Common myeloid progenitor, CD34-positive (primary cell): ENCODE results near the gene IFITM2.

ENCODE experiments used
- CTCF ChIA-PET: fragments of 350-600 bp; sonication (Branson Sonifier 250); formaldehyde crosslinking; loops from one replicate; lab custom pipeline; 2021; ENCODE audit warnings: antibody characterized with exemption; lab: Charles Lee
- POLR2A ChIA-PET: fragments of 350-600 bp; sonication (Branson Sonifier 250); formaldehyde crosslinking; loops from one replicate; lab custom pipeline; 2021; ENCODE audit warnings: antibody characterized with exemption; lab: Charles Lee
- DNase-seq, 3 donors: peaks; one replicate each; pipeline versions ENCODE4 v3.0.0 to v3.0.0-alpha.2; 2013
- H3K27ac ChIP-seq, 2 experiments: 1 replicate in 1 of 2; 2 replicates in 1 of 2; pipeline ENCODE4 v1.7.0; 2013; ENCODE audit warnings: inconsistent platforms in 2 of 2, low read length in 2 of 2, mild to moderate bottlenecking in 2 of 2, low read depth in 1 of 2, moderate library complexity in 1 of 2; ENCODE audit not compliant: severe bottlenecking in 2 of 2, insufficient read depth in 1 of 2, poor library complexity in 1 of 2
- H3K27me3 ChIP-seq, 5 experiments: replicated peaks in 2 of 5; 1 replicate in 3 of 5; 2 replicates in 2 of 5; pipeline versions ENCODE4 v1.6.1 to v1.7.0; 2013; ENCODE audit warnings: low read length in 4 of 5, mild to moderate bottlenecking in 2 of 5, moderate library complexity in 2 of 5, inconsistent platforms in 1 of 5; ENCODE audit not compliant: insufficient read depth in 5 of 5, control insufficient read depth in 4 of 5
- H3K36me3 ChIP-seq, 4 experiments: 1 replicate in 2 of 4; 2 replicates in 2 of 4; pipeline versions ENCODE4 v1.6.1 to v1.7.0; 2013; ENCODE audit warnings: low read length in 3 of 4, control low read depth in 1 of 4, mild to moderate bottlenecking in 1 of 4; ENCODE audit not compliant: control insufficient read depth in 4 of 4, insufficient read depth in 4 of 4
- H3K4me1 ChIP-seq, 4 experiments: 1 replicate in 3 of 4; 2 replicates in 1 of 4; pipeline versions ENCODE4 v1.6.1 to v1.7.1; 2013; ENCODE audit warnings: low read length in 3 of 4, mild to moderate bottlenecking in 3 of 4, control low read depth in 1 of 4, inconsistent platforms in 1 of 4, moderate library complexity in 1 of 4; ENCODE audit not compliant: control insufficient read depth in 4 of 4, insufficient read depth in 4 of 4; ENCODE audit errors: control extremely low read depth in 1 of 4
- H3K4me3 ChIP-seq, 7 experiments: 1 replicate in 4 of 7; 2 replicates in 3 of 7; pipeline versions ENCODE4 v1.5.1 to v1.7.0; 2013; ENCODE audit warnings: mild to moderate bottlenecking in 7 of 7, low read length in 6 of 7, moderate library complexity in 6 of 7, inconsistent platforms in 2 of 7, low read depth in 2 of 7, control low read depth in 1 of 7; ENCODE audit not compliant: insufficient read depth in 4 of 7, control insufficient read depth in 1 of 7; ENCODE audit errors: extremely low read depth in 1 of 7
- H3K9me3 ChIP-seq, 5 experiments: 1 replicate in 4 of 5; 2 replicates in 1 of 5; pipeline versions ENCODE4 v1.6.1 to v1.7.1; 2013; ENCODE audit warnings: low read length in 4 of 5, mild to moderate bottlenecking in 2 of 5, inconsistent platforms in 1 of 5, low read depth in 1 of 5, moderate library complexity in 1 of 5; ENCODE audit not compliant: control insufficient read depth in 4 of 5, insufficient read depth in 2 of 5; ENCODE audit errors: control extremely low read depth in 1 of 5
- WGBS: methylation state at CpG from one replicate; pipeline ENCODE4 v1.1.5; 2013; ENCODE audit not compliant: insufficient coverage; 5-methylcytosine and 5-hydroxymethylcytosine counted together

Gene IFITM2

DNA sequence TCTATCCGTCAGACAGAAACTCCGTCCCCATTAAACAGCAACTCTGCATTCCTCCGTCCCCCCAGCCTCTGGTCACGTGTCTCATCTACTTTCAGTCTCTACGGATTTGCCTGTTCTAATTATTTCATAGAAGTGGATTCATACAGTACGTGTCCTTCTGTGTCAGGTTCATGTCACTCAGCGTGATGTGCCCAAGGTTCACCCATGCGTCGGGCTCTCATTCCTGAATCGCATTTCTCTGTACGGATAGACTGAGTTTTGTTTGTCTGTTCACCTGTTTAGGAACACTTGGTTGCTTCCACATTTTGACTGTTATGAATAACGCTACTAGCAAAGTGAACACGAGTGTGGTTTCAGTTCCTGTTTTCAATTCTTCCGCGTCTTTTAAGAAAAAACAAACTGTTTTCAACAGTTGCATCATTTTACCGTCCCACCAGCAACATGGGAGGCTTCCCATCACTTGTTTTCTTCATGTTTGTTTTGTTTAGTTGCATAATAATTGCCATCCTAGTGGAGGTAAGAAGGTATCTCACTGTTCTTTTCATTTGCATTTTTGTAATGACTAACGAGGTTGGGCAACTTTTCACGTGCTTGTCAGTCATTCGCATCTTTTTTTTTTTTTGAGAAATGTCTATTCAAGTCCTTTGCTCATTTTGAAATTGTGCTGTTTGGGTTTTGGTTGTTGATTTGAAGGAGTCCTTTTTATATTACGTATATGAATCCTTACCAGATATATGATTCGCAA, 38.3 kb upstream of the IFITM2 start:
- peak overlapping the region in 6 of 7 experiments; percentile 62 to 82 (median 71) for H3K4me3 ChIP-seq
- no peaks in the 10 kb centered on the region for H3K27me3 ChIP-seq
- ChIA-PET POLR2A (interaction anchor here (0.6 kb wide), 1 partner anchor 63 kb away, joined by 3 read pairs; no protein-coding TSS in a partner anchor), CTCF (interaction anchor here (1.1 to 2.1 kb wide), 2 partner anchors 12 to 14 kb away, joined by 3 to 8 read pairs; no protein-coding TSS in a partner anchor)
- H3K36me3 ChIP-seq = peaks cover 0 to 2% (median 0%) of the 10 kb centered on the region in 4 experiments
- H3K9me3 ChIP-seq = no peaks in the 10 kb centered on the region
- 0% methylated on average over 16 of the region's 21 CpGs for WGBS
- H3K4me1 ChIP-seq = peaks cover 4 to 35% (median 28%) of the 10 kb centered on the region in 4 experiments
- peak overlapping the region; percentile 84 to 93 for H3K27ac ChIP-seq
- DNase-seq = peak; percentile 85 to 94 (median 91)

DNA sequence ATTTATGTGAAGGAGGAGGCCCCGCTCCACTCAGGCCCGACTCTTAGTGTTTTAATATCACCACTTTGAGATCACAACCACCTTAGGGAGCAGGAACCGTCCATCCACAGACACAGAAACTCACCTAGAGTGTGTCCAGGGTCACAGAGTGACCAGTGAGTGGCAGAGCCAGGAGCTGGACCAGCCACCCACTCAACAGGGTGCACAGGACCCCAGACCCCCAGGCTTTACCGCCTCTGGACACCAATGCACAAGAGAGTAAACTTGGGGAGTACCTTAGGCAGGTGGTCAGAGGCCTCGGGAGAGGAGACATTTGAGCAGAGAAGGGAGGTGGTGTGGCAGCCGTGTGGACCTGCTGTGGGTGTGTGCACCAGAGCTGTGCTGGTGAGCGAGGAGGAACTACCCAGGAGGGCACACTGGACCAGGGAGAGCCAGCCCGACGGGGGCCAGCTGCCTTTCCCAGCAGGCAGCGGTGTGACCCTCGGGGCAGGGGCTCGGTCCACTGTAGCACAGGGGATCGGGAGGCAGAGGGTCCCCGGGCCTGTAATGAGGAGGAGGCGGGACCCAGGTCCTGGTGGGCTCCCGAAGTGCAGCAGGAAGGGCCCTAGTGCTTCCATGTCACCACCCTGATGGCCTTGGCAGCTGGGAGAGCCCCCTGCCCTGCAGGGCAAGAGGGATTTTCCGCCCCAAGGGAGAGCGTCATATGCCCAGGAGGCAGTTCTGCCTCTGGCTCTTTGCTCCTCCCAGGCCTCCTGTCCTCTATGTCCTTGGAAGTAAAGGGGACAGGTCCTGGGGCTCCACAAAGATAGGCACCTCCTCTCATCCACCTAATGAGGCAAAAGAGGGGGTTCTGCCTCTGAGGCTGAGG, 36.9 kb upstream of the IFITM2 start:
- ChIA-PET POLR2A (no interaction called here), CTCF (interaction anchor here (1.2 to 1.8 kb wide), 4 partner anchors 10 to 19 kb away, joined by 3 to 5 read pairs (median 4); partner anchors contain the start of gene PGGHG)
- Histone ChIP-seq H3K36me3 (peaks cover 0 to 2% (median 0%) of the 10 kb centered on the region in 4 experiments), H3K9me3 (no peaks in the 10 kb centered on the region), H3K27ac (peak overlapping the region in 1 of 2 experiments; percentile 93), H3K4me1 (peaks cover 9 to 40% (median 28%) of the 10 kb centered on the region in 4 experiments), H3K4me3 (no peak overlapping the region), H3K27me3 (no peaks in the 10 kb centered on the region)
- no peak for DNase-seq
- WGBS = 94% methylated on average over 13 of the region's 18 CpGs

DNA sequence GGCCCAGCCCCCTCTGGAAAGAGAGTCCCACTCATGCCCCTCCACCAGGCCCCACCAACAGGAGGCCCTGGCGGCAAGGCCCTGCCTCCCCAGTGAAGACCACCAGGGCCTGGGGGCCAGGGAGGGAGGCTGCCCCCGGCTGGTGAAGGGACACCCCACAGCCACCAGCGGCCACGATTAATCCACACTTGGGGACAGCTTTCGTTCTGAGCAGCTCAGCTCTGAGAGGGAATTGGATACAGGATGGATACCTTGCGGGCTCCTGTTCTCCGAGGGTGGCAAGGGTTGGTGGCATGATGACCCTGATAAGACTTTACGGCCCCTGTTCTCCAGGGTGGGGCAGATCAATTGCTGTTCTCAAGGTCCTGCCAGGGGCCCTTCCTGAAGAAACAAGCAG, 36.3 kb upstream of the IFITM2 start:
- 97% methylated on average over 8 of the region's 8 CpGs for WGBS
- Histone ChIP-seq H3K27ac (no peak overlapping the region), H3K27me3 (no peaks in the 10 kb centered on the region), H3K36me3 (peaks cover 0 to 2% (median 0%) of the 10 kb centered on the region in 4 experiments), H3K4me3 (no peak overlapping the region), H3K4me1 (peaks cover 9 to 40% (median 28%) of the 10 kb centered on the region in 4 experiments), H3K9me3 (peaks cover 0 to 1% (median 0%) of the 10 kb centered on the region in 5 experiments)
- no peak for DNase-seq
- POLR2A ChIA-PET = no interaction called here
- CTCF ChIA-PET = interaction anchor here (1.2 to 1.8 kb wide), 4 partner anchors 10 to 20 kb away, joined by 3 to 5 read pairs (median 4); partner anchors contain the start of gene PGGHG

DNA sequence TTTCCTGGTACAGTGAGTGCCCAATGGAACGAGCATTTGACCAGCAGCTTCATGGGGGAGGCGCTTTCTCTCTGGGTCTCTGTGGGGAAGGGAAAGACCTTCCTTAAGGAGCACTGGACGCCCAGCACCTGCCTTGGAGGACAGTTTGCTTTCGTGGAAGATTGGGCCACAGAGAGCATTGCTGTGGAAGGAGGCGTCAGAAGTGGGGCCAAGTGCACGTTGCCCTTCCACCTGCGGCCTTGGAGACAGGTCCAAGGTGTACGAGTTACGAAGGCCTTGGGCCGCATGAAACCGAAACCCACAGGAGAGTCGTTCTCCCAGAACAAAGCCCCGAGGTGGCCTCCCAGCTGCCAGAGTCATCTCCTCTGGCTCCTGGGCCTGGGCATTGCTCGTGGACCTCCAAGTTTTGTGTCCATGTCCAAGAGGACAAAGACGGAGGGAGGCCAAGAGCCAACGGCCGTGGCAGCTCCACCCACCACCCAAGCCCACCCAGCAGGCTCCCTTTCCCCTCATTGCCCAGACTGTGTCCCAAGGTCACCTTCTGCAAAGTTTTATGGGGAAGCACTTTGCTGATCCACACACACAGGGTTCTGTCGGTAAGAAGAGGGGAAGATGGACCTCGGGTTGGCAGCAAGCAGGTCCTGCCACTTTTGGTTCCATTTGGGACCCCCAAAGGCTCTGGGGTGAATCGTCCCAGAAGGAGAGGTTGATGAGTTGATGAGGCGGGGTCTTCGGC, 35.3 kb upstream of the IFITM2 start:
- no peak overlapping the region for H3K27ac ChIP-seq
- peaks cover 0 to 5% (median 0%) of the 10 kb centered on the region in 5 experiments for H3K9me3 ChIP-seq
- peaks cover 9 to 40% (median 28%) of the 10 kb centered on the region in 4 experiments for H3K4me1 ChIP-seq
- no peaks in the 10 kb centered on the region for H3K27me3 ChIP-seq
- no peak for DNase-seq
- no peak overlapping the region for H3K4me3 ChIP-seq
- WGBS = 98% methylated on average over 18 of the region's 22 CpGs
- ChIA-PET POLR2A (no interaction called here), CTCF (interaction anchor here (1.2 to 1.8 kb wide), 4 partner anchors 8 to 21 kb away, joined by 3 to 5 read pairs (median 4); partner anchors contain the start of gene PGGHG)
- H3K36me3 ChIP-seq = peaks cover 0 to 2% (median 0%) of the 10 kb centered on the region in 4 experiments

DNA sequence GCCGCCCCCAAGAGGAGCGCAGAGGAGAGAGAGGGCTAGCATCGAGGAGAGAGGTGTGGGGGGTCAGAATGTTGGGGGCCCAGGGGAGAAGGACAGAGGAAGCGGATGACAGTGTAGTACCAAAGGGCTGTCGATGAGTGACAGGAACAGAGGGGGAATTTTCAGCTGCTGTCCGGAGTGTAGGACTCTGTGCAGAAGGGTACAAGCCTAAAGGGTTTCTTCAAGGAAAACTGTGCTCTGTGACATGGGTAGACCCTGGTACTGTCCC, 34.8 kb upstream of the IFITM2 start:
- POLR2A ChIA-PET = no interaction called here
- peaks cover 0 to 2% (median 0%) of the 10 kb centered on the region in 4 experiments for H3K36me3 ChIP-seq
- H3K4me1 ChIP-seq = peaks cover 9 to 35% (median 25%) of the 10 kb centered on the region in 4 experiments
- peaks cover 0 to under 1% (median 0%) of the 10 kb centered on the region in 5 experiments for H3K27me3 ChIP-seq
- CTCF ChIA-PET = no interaction called here
- DNase-seq = no peak
- peaks cover 0 to 5% (median 0%) of the 10 kb centered on the region in 5 experiments for H3K9me3 ChIP-seq
- 99% methylated on average over 6 of the region's 6 CpGs for WGBS
- no peak overlapping the region for H3K27ac ChIP-seq
- H3K4me3 ChIP-seq = no peak overlapping the region

DNA sequence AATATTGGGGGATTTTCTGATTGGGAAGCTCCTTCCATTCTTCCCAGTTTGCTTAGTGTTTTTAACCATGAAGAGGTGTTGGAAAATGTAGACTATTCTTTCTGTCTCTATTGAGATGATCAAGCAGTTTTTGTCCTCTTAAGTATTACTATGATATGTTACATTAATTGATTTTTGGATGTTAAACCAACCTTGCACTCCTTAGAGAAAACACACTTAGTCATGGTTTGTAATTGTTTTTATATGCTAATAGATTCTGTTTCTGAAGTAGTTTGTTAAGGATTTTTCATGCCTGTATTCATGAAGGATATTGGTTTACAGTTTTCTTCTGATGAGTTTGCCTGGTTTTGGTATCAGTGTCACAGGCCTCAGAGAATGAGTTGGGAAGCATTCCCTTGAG, 31.4 kb upstream of the IFITM2 start:
- ChIA-PET POLR2A (no interaction called here), CTCF (interaction anchor here (0.6 to 1.7 kb wide), 2 partner anchors 21 to 66 kb away, joined by 4 read pairs; no protein-coding TSS in a partner anchor)
- H3K27me3 ChIP-seq = peaks cover 0 to 34% (median 2%) of the 10 kb centered on the region in 5 experiments

More for the DNA sequence above, 31.4 kb upstream of the IFITM2 start:
- Histone ChIP-seq H3K4me1 (peaks cover 5 to 33% (median 25%) of the 10 kb centered on the region in 4 experiments), H3K36me3 (no peaks in the 10 kb centered on the region), H3K27ac (no peak overlapping the region), H3K9me3 (peaks cover 0 to 5% (median 0%) of the 10 kb centered on the region in 5 experiments), H3K4me3 (no peak overlapping the region)
- no peak for DNase-seq
